GM12872 (cell line): Measurements from ENCODE around the gene CDKN2AIP.

Experiments used
- TF ChIP-seq, protein P1 (sequence below): IDR thresholded peaks from 3 replicates; pipeline ENCODE4 v1.5.1; 2011; ENCODE audit warnings: low read depth, mild to moderate bottlenecking, low read length, moderate library complexity; ENCODE audit not compliant: insufficient read depth

Gene CDKN2AIP

DNA sequence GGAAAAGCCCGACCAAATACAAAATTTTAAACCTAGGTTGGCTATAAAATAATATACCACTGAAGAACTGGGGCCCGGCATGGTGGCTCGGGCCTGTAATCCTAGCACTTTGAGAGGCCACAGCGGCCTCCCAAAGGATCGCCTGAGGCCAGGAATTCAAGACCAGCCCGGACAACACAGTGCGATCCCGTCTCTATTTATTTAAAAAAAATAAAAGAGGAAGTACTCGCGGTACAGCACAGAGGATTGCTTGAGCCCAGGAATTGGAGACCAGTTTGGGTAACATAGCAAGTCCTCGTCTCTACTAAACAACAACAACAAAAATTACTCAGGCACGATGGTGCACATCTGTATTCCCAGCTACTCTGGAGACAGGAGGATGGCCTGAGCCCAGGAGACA lies 44.8 kb upstream of the CDKN2AIP start:
- TF ChIP-seq, protein P1, sequence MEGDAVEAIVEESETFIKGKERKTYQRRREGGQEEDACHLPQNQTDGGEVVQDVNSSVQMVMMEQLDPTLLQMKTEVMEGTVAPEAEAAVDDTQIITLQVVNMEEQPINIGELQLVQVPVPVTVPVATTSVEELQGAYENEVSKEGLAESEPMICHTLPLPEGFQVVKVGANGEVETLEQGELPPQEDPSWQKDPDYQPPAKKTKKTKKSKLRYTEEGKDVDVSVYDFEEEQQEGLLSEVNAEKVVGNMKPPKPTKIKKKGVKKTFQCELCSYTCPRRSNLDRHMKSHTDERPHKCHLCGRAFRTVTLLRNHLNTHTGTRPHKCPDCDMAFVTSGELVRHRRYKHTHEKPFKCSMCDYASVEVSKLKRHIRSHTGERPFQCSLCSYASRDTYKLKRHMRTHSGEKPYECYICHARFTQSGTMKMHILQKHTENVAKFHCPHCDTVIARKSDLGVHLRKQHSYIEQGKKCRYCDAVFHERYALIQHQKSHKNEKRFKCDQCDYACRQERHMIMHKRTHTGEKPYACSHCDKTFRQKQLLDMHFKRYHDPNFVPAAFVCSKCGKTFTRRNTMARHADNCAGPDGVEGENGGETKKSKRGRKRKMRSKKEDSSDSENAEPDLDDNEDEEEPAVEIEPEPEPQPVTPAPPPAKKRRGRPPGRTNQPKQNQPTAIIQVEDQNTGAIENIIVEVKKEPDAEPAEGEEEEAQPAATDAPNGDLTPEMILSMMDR = no peak

DNA sequence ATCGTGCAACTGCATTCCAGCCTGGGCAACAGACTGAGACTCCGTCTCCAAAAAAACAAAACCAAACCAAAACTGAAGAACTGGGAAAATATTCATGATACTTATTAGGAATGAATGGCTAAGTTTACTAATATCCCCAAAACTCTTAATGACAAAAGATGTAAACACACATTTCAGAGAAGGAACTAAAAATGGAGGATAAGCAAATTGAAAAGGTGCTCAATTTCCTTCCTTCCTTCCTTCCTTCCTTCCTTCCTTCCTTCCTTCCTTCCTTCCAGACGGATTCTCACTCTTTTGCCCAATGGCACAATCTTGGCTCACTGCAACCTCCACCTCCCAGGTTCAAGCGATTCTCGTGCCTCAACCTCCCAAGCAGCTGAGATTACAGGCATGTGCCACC lies 44.4 kb upstream of the CDKN2AIP start:
- TF ChIP-seq, protein P1 = no peak

DNA sequence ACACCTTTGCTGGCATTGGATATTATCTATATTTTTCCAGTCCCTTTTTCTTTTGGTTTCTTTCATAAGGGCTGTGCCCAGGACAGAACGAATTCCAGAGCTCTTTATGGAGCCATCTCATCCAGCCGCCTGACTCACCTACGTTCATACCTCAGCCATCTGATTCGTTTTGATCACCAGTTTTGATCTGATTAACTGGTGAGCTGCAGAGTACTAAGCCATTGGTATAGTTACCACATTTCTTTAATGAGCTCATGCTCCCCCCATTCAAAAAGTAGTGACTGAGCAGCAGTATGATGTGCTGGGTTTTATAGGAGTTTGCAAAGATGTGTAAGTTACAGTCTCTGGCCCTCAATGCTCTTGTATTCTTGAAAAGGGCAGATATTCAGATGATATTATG lies 43.0 kb upstream of the CDKN2AIP start:
- TF ChIP-seq, protein P1 = no peak

DNA sequence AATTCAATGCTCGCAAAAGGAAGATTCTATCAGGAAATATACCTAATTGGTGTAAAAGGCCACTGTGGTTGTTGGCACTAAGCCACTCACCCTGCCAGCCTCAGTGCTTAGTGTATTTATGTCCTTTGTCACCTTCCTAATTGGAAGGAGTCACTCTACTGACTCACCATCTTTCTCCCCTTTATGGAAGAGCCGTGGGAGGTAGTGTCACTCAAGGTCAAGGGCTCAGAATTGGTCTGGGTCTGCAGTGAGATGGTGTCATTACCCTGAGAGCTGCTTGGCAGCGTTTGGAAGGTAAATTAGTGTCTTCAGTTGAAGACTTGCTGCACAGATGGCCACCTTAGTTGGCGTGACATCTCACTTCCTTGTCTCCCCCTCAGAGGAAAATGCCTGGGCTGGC lies 41.7 kb upstream of the CDKN2AIP start:
- TF ChIP-seq, protein P1 = no peak

DNA sequence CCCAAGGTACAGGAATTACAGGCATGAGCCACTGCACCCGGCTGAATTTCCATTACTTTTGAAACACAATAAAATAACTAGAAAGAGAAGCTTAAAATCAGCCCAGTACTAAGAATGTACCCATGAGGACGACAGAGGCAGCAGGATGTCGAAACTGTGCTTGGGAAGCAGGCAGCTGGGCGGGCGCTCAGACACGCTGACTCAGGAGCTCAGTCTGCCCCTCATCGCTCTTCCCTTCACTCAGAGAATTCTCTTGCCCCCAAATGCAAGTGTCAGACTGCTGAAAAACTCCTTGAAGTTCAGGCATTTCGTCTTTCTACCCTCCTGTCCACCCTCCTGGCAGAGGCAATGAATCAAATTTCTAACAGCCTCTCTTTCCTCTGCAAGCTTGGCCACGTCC lies 41.0 kb upstream of the CDKN2AIP start:
- TF ChIP-seq, protein P1 = no peak

DNA sequence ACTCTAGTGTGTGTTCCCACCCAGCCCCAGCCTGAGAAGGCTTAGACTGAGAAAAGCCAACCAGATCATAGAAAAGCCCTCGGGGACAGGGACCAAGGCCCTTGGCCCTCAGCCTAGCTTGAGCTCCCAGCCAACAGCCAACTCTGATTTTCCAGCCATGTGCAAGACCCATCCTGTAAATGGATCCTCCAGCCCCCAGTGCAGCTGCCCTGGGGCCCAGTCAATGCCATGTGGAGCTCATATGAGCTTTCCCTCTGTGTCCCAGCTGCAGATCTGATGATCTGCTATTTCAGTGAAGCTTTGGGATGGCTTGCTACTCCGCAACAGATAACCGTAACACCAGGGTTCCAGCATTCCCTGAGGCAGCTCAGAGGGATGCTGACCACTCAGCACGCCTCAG lies 40.5 kb upstream of the CDKN2AIP start:
- TF ChIP-seq, protein P1 = no peak

DNA sequence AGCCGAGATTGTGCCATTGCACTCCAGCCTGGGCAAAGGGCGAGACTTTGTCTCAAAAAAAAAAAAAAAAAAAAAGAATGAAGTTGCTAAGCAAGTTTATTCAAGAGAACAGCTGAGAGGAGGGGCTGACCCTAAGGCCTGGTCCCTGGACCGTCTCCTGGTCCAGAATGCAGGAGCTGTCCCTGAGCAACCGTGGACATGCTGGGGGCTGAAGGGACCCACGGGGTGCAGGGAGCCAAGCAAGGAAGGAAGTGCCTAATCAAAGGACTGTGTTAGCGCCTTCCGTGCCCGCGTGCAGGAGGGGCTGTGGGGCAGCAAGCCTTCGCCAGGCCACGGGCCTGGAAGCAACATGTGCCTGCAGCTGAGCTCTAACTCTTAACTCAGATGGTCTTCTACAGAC lies 39.1 kb upstream of the CDKN2AIP start:
- TF ChIP-seq, protein P1 = no peak

DNA sequence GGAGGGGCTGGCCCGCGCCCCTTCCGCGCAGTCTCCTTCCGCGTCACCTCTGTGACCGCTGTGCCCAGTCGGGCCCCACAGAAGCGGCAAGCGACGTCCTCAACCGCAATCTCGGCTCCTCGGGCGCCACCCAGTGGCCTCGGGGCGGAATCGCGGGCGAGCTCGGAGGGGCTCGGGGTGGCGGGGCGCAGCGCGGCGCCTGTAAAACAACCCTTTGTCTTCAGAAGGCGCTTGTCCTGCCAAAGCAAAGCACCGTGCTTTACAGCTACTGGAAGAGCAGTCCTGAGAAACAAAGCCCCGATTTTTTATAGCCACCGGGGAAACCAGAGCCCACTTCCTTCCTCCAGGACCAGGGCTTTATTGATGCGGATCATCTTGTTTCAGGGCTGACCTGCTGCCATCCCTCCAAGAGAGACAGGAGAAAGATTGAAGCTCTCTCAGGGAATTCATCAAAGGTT lies 37.3 kb upstream of the CDKN2AIP start:
- TF ChIP-seq, protein P1 = peak; percentile 92
